Measurements from ENCODE around the gene ZNF248. TPM values are rescaled to one million over a fixed set of nuclear protein-coding genes. Genes with fewer than 3 reads are reported as not detected.

Gene ZNF248
- total RNA-seq (1 to 10 TPM; 4.2 to 5.5 TPM), total RNA-seq (8.1 to 24.9 reads per million in 2 donors)

DNA sequence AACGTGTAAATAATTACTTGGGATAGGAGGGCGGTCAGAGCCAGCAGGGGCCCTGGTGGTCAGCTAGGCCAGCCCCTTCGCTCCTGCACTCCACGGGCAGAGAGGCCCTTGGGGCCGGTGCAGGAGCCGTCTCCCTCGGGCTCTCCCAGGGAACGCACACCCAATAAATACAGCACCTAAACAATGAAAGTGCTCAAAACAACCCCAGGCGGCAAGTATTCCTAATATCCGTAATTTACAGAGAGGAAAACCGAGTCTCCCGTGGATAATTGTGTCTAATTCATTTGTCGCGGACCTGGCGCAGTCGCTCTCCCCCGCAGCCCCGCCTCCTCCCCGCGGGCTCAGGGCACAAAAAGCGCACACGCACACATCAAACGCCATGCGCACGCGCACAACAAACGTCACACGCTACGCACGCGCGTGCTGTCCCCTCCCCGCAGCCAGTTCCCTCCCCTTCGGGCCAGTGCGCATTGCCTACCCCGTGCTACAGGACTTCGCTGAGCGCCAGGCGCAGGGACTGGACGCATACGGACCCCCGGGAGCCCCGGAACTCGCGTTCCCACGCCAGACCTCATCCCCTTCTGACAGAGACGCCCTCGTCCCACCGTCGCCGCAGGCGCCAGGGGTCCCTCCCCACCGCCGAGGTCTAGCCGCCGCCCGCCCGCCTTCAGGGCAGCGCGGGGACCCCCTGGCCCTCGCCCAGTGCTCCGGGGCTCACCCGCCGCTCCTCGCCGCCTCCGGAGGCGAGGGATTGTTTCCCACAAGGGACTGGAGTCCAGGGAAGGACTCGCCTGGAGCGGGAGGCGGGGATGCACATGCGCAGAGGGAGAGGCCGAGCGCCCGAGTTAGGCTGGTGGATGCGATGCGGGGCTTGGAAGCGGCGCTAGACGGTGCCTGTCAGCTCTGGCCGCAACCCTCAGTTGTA is at the start of gene ZNF248:
Gene ZNF248, minus strand, starts transcription at position 324 of the 925 bp plus-strand sequence. CDS start 1,300 bp downstream, outside the sequence.
- H3K9me3 ChIP-seq (ENCODE audit: control insufficient read depth, low read length, poor library complexity, severe bottlenecking) = no peaks in the 10 kb centered on the region
- Mint-ChIP-seq H3K27me3 (no peaks in the 10 kb centered on the region), H3K4me1 (peaks cover 31% of the 10 kb centered on the region), H3K27ac (peak within 1 kb of the TSS; percentile 95), H3K36me3 (ENCODE audit: low read depth) (peaks cover 5% of the 10 kb centered on the region), H3K4me3 (peak within 1 kb of the TSS; percentile 97)
- DNase-seq (peak; percentile 89 to 91 (median 90)), ATAC-seq (peak; percentile 97)

DNA sequence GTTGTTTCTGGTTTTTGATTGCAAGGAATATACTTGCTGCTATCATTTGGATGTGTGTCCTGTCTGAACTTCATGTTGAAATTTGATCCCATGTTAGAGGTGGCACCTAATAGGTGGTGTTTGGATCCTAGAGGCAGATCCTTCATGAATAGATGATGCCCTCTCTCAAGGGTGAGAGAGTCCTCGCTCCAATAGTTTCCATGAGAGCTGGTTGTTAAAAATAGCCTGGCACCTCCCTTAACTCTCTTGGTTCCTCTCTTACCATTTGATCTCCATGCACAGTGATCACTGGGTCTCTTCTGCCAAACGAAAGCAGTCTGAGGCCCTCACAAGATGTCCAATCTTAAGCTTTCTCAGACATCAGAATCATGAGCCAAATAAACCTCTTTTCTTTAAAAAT is 49.0 kb upstream of the ZNF248 start:
- Mint-ChIP-seq H3K27ac (no peak overlapping the region), H3K36me3 (ENCODE audit: low read depth) (no peaks in the 10 kb centered on the region), H3K4me3 (no peak overlapping the region), H3K27me3 (no peaks in the 10 kb centered on the region), H3K4me1 (no peaks in the 10 kb centered on the region)
- ATAC-seq = no peak
- no peaks in the 10 kb centered on the region for H3K9me3 ChIP-seq (ENCODE audit: control insufficient read depth, low read length, poor library complexity, severe bottlenecking)
- DNase-seq = no peak

GRCh38 chr10:37896436-37896835 is 39.0 kb upstream of the ZNF248 start:
- Mint-ChIP-seq H3K4me3 (no peak overlapping the region), H3K27me3 (no peaks in the 10 kb centered on the region), H3K27ac (no peak overlapping the region), H3K36me3 (ENCODE audit: low read depth) (no peaks in the 10 kb centered on the region), H3K4me1 (no peaks in the 10 kb centered on the region)
- peaks cover 16% of the 10 kb centered on the region for H3K9me3 ChIP-seq (ENCODE audit: control insufficient read depth, low read length, poor library complexity, severe bottlenecking)
- DNase-seq (no peak), ATAC-seq (no peak)

GRCh38 chr10:37895674-37896073 is 38.3 kb upstream of the ZNF248 start:
- Mint-ChIP-seq H3K4me1 (no peaks in the 10 kb centered on the region), H3K4me3 (no peak overlapping the region), H3K27ac (no peak overlapping the region), H3K36me3 (ENCODE audit: low read depth) (no peaks in the 10 kb centered on the region), H3K27me3 (no peaks in the 10 kb centered on the region)
- ATAC-seq (no peak), DNase-seq (no peak)
- H3K9me3 ChIP-seq (ENCODE audit: control insufficient read depth, low read length, poor library complexity, severe bottlenecking) = peaks cover 19% of the 10 kb centered on the region

- Mint-ChIP-seq H3K36me3 (ENCODE audit: low read depth) (no peaks in the 10 kb centered on the region), H3K4me1 (no peaks in the 10 kb centered on the region), H3K27me3 (no peaks in the 10 kb centered on the region), H3K27ac (no peak overlapping the region), H3K4me3 (no peak overlapping the region)
- no peaks in the 10 kb centered on the region for H3K9me3 ChIP-seq (ENCODE audit: control insufficient read depth, low read length, poor library complexity, severe bottlenecking)
- ATAC-seq = no peak
- no peak for DNase-seq
These were observed 28.4 kb upstream of the ZNF248 start for GRCh38 chr10:37885850-37886249.

- Mint-ChIP-seq H3K27me3 (no peaks in the 10 kb centered on the region), H3K4me1 (no peaks in the 10 kb centered on the region), H3K27ac (no peak overlapping the region), H3K4me3 (no peak overlapping the region), H3K36me3 (ENCODE audit: low read depth) (no peaks in the 10 kb centered on the region)
- no peaks in the 10 kb centered on the region for H3K9me3 ChIP-seq (ENCODE audit: control insufficient read depth, low read length, poor library complexity, severe bottlenecking)
- no peak for DNase-seq
- no peak for ATAC-seq
These were observed 15.5 kb upstream of the ZNF248 start for GRCh38 chr10:37872955-37873354.

DNA sequence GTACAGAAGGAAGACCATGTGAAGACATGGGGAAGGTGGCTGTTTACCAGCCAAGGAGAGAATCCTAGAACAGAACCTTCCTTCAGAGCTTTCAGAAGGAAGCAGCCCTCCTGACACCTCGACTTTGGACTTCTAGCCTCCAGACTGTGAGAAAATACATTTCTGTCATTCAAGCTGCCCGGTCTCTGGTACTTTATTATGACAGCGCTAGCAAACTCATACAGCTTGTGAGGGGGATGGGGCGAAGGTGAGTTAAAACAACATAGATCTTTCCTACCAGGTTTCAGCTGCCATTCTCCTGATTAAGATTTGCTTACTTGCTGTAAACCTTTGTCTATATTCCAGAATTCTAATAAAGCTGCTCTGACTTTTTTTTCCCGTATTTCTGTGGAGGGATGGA is 14.9 kb upstream of the ZNF248 start:
- no peaks in the 10 kb centered on the region for H3K9me3 ChIP-seq (ENCODE audit: control insufficient read depth, low read length, poor library complexity, severe bottlenecking)
- Mint-ChIP-seq H3K4me3 (no peak overlapping the region), H3K27me3 (no peaks in the 10 kb centered on the region), H3K4me1 (no peaks in the 10 kb centered on the region), H3K36me3 (ENCODE audit: low read depth) (no peaks in the 10 kb centered on the region), H3K27ac (no peak overlapping the region)
- no peak for ATAC-seq
- DNase-seq = no peak

DNA sequence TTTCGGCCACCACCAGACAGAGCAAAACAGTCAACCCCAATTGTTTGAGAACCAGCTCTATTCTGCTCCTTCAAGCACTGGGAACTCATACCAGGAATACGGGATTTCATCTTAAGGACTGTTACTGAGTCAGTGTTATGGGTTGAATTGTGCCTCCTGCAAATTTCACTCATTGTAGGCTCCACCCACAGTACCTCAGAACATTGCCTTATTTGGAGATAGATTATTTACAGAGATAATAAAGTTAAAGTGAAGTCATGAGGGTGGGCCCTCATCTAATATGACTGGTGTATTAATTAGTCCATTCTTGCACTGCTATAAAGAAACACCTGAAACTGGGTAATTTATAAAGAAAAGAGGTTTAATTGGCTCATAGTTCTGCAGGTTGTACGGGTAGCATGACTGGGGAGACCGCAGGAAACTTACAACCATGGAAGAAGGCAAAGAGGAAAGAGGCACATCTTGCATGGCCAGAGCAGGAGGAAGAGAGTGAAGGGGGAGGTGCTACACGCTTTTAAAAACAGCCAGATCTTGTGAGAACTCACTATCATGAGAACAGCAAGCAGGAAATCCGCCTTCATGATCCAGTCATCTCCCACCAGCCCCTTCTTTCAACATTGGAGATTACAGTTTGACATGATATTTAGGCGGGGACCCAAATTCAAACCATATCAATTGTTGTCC is 14.3 kb upstream of the ZNF248 start:
- Mint-ChIP-seq H3K4me1 (no peaks in the 10 kb centered on the region), H3K36me3 (ENCODE audit: low read depth) (no peaks in the 10 kb centered on the region), H3K27ac (no peak overlapping the region), H3K4me3 (no peak overlapping the region), H3K27me3 (no peaks in the 10 kb centered on the region)
- DNase-seq = no peak
- no peaks in the 10 kb centered on the region for H3K9me3 ChIP-seq (ENCODE audit: control insufficient read depth, low read length, poor library complexity, severe bottlenecking)
- no peak for ATAC-seq

DNA sequence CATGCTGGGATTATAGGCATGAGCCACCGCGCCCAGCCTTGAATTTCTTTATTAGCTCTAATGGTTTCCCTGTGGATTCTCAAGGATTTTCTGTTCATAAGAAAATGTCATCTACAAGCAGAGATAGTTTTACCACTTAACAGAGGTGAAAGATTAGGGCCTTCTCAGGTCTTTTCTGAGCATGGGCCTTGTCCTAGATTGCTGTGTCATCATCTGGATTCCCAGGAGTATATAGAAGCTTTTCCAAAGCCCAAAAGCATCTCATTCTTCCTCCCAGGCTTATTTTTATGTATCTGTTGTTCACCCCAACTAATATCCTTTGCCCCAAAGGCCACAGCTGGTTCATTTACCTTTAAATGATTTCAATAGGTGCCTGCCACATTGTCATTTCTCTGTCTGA is 13.7 kb upstream of the ZNF248 start:
- H3K36me3 Mint-ChIP-seq (ENCODE audit: low read depth) = no peaks in the 10 kb centered on the region
- no peaks in the 10 kb centered on the region for H3K27me3 Mint-ChIP-seq
- H3K4me1 Mint-ChIP-seq = no peaks in the 10 kb centered on the region
- H3K4me3 Mint-ChIP-seq = no peak overlapping the region
- DNase-seq (no peak), ATAC-seq (no peak)
- no peaks in the 10 kb centered on the region for H3K9me3 ChIP-seq (ENCODE audit: control insufficient read depth, low read length, poor library complexity, severe bottlenecking)
- no peak overlapping the region for H3K27ac Mint-ChIP-seq

GRCh38 chr10:37868796-37869195 is 11.4 kb upstream of the ZNF248 start:
- H3K9me3 ChIP-seq (ENCODE audit: control insufficient read depth, low read length, poor library complexity, severe bottlenecking) = no peaks in the 10 kb centered on the region
- H3K4me1 Mint-ChIP-seq = no peaks in the 10 kb centered on the region
- no peak for ATAC-seq

DNA sequence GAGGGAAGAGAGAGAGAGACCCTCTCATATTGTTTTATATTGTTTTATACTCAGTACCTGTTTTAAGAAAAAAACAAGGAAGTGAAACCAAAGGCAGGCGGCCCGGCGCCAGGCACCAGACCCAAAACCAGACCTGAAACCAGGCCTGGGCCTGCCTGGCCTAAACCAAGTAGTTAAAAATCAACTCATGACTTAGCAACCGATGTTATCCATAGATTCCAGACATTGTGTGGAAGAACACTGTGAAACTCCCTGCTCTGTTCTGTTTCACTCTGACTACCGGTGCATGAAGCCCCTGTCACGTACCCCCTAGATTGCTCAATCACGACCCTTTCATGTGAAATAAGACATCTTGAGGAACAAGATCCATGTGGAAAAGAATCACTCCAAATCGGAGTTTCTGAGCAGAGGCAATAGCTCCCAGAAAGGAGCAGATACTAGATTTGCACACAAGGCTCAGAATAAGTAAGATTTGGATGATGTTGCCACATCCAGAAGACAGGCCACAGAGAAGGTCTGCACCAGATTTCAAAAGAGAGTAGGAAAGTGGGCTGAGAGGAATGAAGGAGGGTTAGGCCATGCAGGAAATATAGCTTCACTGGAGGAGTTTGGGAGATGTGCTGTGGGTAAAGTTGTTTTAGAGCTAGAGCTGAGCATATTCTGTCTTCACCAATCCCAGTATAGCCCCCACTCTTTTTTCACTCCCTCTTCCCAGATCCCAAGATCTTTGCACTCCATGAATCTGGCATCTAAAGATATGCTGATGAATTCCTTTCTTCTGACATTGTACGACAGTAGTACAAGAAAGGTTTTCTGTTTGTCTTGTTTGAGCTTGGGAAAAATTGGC is 8.8 kb upstream of the ZNF248 start:
- no peaks in the 10 kb centered on the region for H3K36me3 Mint-ChIP-seq (ENCODE audit: low read depth)
- ATAC-seq (no peak), DNase-seq (no peak)
- no peak overlapping the region for H3K27ac Mint-ChIP-seq
- no peaks in the 10 kb centered on the region for H3K27me3 Mint-ChIP-seq
- no peaks in the 10 kb centered on the region for H3K9me3 ChIP-seq (ENCODE audit: control insufficient read depth, low read length, poor library complexity, severe bottlenecking)
- H3K4me1 Mint-ChIP-seq = no peaks in the 10 kb centered on the region
- H3K4me3 Mint-ChIP-seq = no peak overlapping the region

More at GRCh38 chr10:37868796-37869195, 11.4 kb upstream of the ZNF248 start:
- H3K27ac Mint-ChIP-seq = no peak overlapping the region
- no peak overlapping the region for H3K4me3 Mint-ChIP-seq
- DNase-seq = no peak
- no peaks in the 10 kb centered on the region for H3K36me3 Mint-ChIP-seq (ENCODE audit: low read depth)
- no peaks in the 10 kb centered on the region for H3K27me3 Mint-ChIP-seq

- H3K36me3 Mint-ChIP-seq (ENCODE audit: low read depth) = no peaks in the 10 kb centered on the region
- H3K27me3 Mint-ChIP-seq = no peaks in the 10 kb centered on the region
- no peak for ATAC-seq
- no peak for DNase-seq
- no peak overlapping the region for H3K27ac Mint-ChIP-seq
- H3K9me3 ChIP-seq (ENCODE audit: control insufficient read depth, low read length, poor library complexity, severe bottlenecking) = no peaks in the 10 kb centered on the region
- H3K4me1 Mint-ChIP-seq = no peaks in the 10 kb centered on the region
- H3K4me3 Mint-ChIP-seq = no peak overlapping the region
These were observed 7.9 kb upstream of the ZNF248 start for GRCh38 chr10:37865264-37865663.
